Peyer's patch (tissue), 4 donors: Measurements from ENCODE around the gene LTN1. TPM values are rescaled to one million over a fixed set of nuclear protein-coding genes. Genes with fewer than 3 reads are reported as not detected.

ENCODE experiments used
- DNase-seq, 3 donors: peaks; one replicate each; pipeline ENCODE4 v3.0.0-alpha.2; 2017 to 2019
- H3K27ac ChIP-seq, 4 donors: fragments of 200-600 bp; sonication (generic); one replicate each; pipeline ENCODE4 v1.5.1; 2016 to 2019
- H3K27me3 ChIP-seq, 2 donors: fragments of 200-600 bp; sonication (generic); one replicate each; pipeline ENCODE4 v1.5.1; 2019
- H3K36me3 ChIP-seq, 3 donors: fragments of 200-600 bp; sonication (generic); one replicate each; pipeline ENCODE4 v1.5.1; 2016 to 2019
- H3K4me1 ChIP-seq, 4 donors: fragments of 200-600 bp; sonication (generic); one replicate each; pipeline ENCODE4 v1.5.1; 2016 to 2019
- H3K4me3 ChIP-seq, 4 donors: fragments of 200-600 bp; sonication (generic); 1 replicate in 3 of 4; 2 replicates in 1 of 4; pipeline ENCODE4 v1.5.1; 2016 to 2019; ENCODE audit warnings: mild to moderate bottlenecking in 1 of 4
- H3K9me3 ChIP-seq, 4 donors: fragments of 200-600 bp; sonication (generic); one replicate each; pipeline ENCODE4 v1.5.1; 2016 to 2019; ENCODE audit warnings: mild to moderate bottlenecking in 1 of 4
- CTCF ChIP-seq, 6 experiments: fragments of 450-650 bp in 4 of 6; fragments of 200-600 bp in 2 of 6; sonication (generic) in 1 of 6; IDR thresholded peaks; one replicate each; pipeline ENCODE4 v1.5.1; 2017 to 2019; ENCODE audit warnings: antibody characterized with exemption in 6 of 6, mild to moderate bottlenecking in 3 of 6, moderate library complexity in 1 of 6
- POLR2A ChIP-seq, 2 donors: fragments of 450-650 bp; IDR thresholded peaks; one replicate each; pipeline ENCODE4 v1.5.1; 2017; ENCODE audit warnings: antibody characterized with exemption in 2 of 2, mild to moderate bottlenecking in 2 of 2, moderate library complexity in 2 of 2
- total RNA-seq, 4 donors: library from RNA; depleted of rRNA; stranded (reverse); fragments of >200 nt; gene quantifications; one replicate each; pipeline ENCODE4 v1.1.0, GENCODE V29; 2016

Gene LTN1
- total RNA-seq, 4 donors from 2014 or later: 19.6 to 42.1 (median 27.8) TPM

GRCh38 chr21:28963831-28964230 is 28.8 kb downstream of the LTN1 start:
- DNase-seq: no peak
- Histone ChIP-seq H3K36me3 (peaks cover 0 to 82% (median 2%) of the 10 kb centered on the region in 3 donors), H3K27ac (no peak overlapping the region), H3K9me3 (no peaks in the 10 kb centered on the region), H3K4me1 (no peaks in the 10 kb centered on the region), H3K27me3 (no peaks in the 10 kb centered on the region), H3K4me3 (no peak overlapping the region)
- TF ChIP-seq POLR2A (IDR thresholded peaks at IDR 0.05) (no peak), CTCF (IDR thresholded peaks at IDR 0.05) (no peak)

GRCh38 chr21:28962465-28962864 is 30.2 kb downstream of the LTN1 start:
- no peak overlapping the region for H3K4me3 ChIP-seq
- no peak overlapping the region for H3K27ac ChIP-seq
- DNase-seq: no peak
- no peak for TF ChIP-seq POLR2A (IDR thresholded peaks at IDR 0.05)
- H3K9me3 ChIP-seq: no peaks in the 10 kb centered on the region
- H3K27me3 ChIP-seq: no peaks in the 10 kb centered on the region
- H3K4me1 ChIP-seq: no peaks in the 10 kb centered on the region
- peaks cover 0 to 77% (median 2%) of the 10 kb centered on the region in 3 donors for H3K36me3 ChIP-seq

GRCh38 chr21:28961927-28962326 is 30.8 kb downstream of the LTN1 start:
- H3K36me3 ChIP-seq: peaks cover 0 to 76% (median 2%) of the 10 kb centered on the region in 3 donors
- no peak overlapping the region for H3K27ac ChIP-seq
- DNase-seq: no peak
- H3K27me3 ChIP-seq: no peaks in the 10 kb centered on the region
- H3K4me3 ChIP-seq: no peak overlapping the region
- no peaks in the 10 kb centered on the region for H3K9me3 ChIP-seq
- TF ChIP-seq CTCF (IDR thresholded peaks at IDR 0.05) (no peak), POLR2A (IDR thresholded peaks at IDR 0.05) (no peak)
- H3K4me1 ChIP-seq: no peaks in the 10 kb centered on the region

GRCh38 chr21:28960245-28960644 is 32.4 kb downstream of the LTN1 start:
- Histone ChIP-seq H3K36me3 (peaks cover 0 to 77% (median 2%) of the 10 kb centered on the region in 3 donors), H3K9me3 (no peaks in the 10 kb centered on the region)
- TF ChIP-seq POLR2A (IDR thresholded peaks at IDR 0.05) (no peak), CTCF (IDR thresholded peaks at IDR 0.05) (no peak)

GRCh38 chr21:28959367-28960099 is 33.1 kb downstream of the LTN1 start:
- peaks cover 0 to 77% (median 2%) of the 10 kb centered on the region in 3 donors for H3K36me3 ChIP-seq
- no peak overlapping the region for H3K27ac ChIP-seq
- TF ChIP-seq CTCF (IDR thresholded peaks at IDR 0.05) (no peak), POLR2A (IDR thresholded peaks at IDR 0.05) (no peak)
- H3K4me1 ChIP-seq: no peaks in the 10 kb centered on the region
- no peak for DNase-seq
- H3K9me3 ChIP-seq: no peaks in the 10 kb centered on the region
- no peak overlapping the region for H3K4me3 ChIP-seq
- H3K27me3 ChIP-seq: no peaks in the 10 kb centered on the region

More at GRCh38 chr21:28960245-28960644, 32.4 kb downstream of the LTN1 start:
- H3K4me3 ChIP-seq: no peak overlapping the region
- no peaks in the 10 kb centered on the region for H3K27me3 ChIP-seq
- DNase-seq: no peak
- H3K4me1 ChIP-seq: no peaks in the 10 kb centered on the region
- no peak overlapping the region for H3K27ac ChIP-seq

- Histone ChIP-seq H3K4me1 (no peaks in the 10 kb centered on the region), H3K9me3 (no peaks in the 10 kb centered on the region), H3K27me3 (no peaks in the 10 kb centered on the region), H3K36me3 (peaks cover 0 to 81% (median 0%) of the 10 kb centered on the region in 3 donors), H3K4me3 (no peak overlapping the region), H3K27ac (no peak overlapping the region)
- TF ChIP-seq CTCF (IDR thresholded peaks at IDR 0.05) (no peak), POLR2A (IDR thresholded peaks at IDR 0.05) (no peak)
- DNase-seq: no peak
Observed at GRCh38 chr21:28953247-28953646, 39.4 kb downstream of the LTN1 start.
